ENCODE measurements around the gene THPO.

DNA sequence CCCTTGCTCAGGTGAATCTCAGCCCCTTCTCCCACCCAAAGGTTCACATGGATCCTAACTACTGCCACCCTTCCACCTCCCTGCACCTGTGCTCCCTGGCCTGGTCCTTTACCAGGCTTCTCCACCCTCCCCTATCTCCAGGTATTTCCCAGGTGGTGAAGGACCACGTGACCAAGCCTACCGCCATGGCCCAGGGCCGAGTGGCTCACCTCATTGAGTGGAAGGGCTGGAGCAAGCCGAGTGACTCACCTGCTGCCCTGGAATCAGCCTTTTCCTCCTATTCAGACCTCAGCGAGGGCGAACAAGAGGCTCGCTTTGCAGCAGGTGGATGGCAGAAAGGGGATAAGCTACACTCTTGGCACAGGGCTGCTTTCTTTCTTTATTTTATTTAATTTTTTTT lies 36.1 kb downstream of the THPO start:
- TF ChIP-seq HCFC1 (IDR thresholded peaks at IDR 0.05; ENCODE audit: low read length) (no peak), TAF1 (IDR thresholded peaks at IDR 0.05; ENCODE audit: borderline replicate concordance, low read depth, low read length) (no peak), SUPT20H (IDR thresholded peaks at IDR 0.05; ENCODE audit: borderline replicate concordance, control insufficient read depth, low read depth, low read length) (no peak), NR2C1 (IDR thresholded peaks at IDR 0.05) (no peak), EP300 (IDR thresholded peaks at IDR 0.05; ENCODE audit: borderline replicate concordance in 1 of 2, control insufficient read depth in 1 of 2, low read depth in 2 of 2, low read length in 2 of 2) (no peak), EZH2 (IDR thresholded peaks at IDR 0.05; ENCODE audit: borderline replicate concordance, control insufficient read depth, low read depth, low read length) (no peak), ZNF24 (IDR thresholded peaks at IDR 0.05) (no peak), RAD21 (IDR thresholded peaks at IDR 0.05; ENCODE audit: insufficient read depth, low read depth, low read length) (no peak), SRF (IDR thresholded peaks at IDR 0.05; ENCODE audit: low read depth in 2 of 2, low read length in 2 of 2) (no peak), IKZF2 (IDR thresholded peaks at IDR 0.05) (no peak), TCF12 (IDR thresholded peaks at IDR 0.05; ENCODE audit: low read depth, low read length) (no peak), SP1 (IDR thresholded peaks at IDR 0.05; ENCODE audit: low read depth, low read length) (no peak)
- TF ChIP-seq, protein P1, sequence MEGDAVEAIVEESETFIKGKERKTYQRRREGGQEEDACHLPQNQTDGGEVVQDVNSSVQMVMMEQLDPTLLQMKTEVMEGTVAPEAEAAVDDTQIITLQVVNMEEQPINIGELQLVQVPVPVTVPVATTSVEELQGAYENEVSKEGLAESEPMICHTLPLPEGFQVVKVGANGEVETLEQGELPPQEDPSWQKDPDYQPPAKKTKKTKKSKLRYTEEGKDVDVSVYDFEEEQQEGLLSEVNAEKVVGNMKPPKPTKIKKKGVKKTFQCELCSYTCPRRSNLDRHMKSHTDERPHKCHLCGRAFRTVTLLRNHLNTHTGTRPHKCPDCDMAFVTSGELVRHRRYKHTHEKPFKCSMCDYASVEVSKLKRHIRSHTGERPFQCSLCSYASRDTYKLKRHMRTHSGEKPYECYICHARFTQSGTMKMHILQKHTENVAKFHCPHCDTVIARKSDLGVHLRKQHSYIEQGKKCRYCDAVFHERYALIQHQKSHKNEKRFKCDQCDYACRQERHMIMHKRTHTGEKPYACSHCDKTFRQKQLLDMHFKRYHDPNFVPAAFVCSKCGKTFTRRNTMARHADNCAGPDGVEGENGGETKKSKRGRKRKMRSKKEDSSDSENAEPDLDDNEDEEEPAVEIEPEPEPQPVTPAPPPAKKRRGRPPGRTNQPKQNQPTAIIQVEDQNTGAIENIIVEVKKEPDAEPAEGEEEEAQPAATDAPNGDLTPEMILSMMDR (IDR thresholded peaks at IDR 0.05 in 2 of 3, conservative IDR thresholded peaks at IDR 0.05 in 1 of 3; ENCODE audit: control insufficient read depth in 2 of 3, extremely low read depth in 1 of 3, insufficient read depth in 1 of 3, low read depth in 3 of 3, low read length in 3 of 3), result no peak
